Right ventricle myocardium inferior (tissue), 1 donor: ENCODE results near the gene PTPRN2. TPM values are rescaled to one million over a fixed set of nuclear protein-coding genes. Genes with fewer than 3 reads are reported as not detected.

Experiments used
- ATAC-seq: fragments of 200-7000 bp; cut with Tn5 transposase; one replicate; pipeline ENCODE4 v1.9.1; 2020; ENCODE audit warnings: mild to moderate bottlenecking, moderate library complexity
- DNase-seq: peaks from one replicate; pipeline ENCODE4 v3.0.0; 2021; ENCODE audit errors: missing footprints
- intact Hi-C: fragments of 100-400 bp; cut with DNase I; formaldehyde crosslinking; loops from one replicate; pipeline ENCODE4 v1.11.0; 2022
- total RNA-seq: library from RNA; stranded (reverse); fragmentation: NEBNext Ultra II Directional; extraction: Animal tissue kit (Norgen Biotek cat#: 25700); gene quantifications from one replicate; pipeline ENCODE4 v1.2.1, GENCODE V29; 2021
- donor health status: DM: no; HTN: yes; CAD: no; lungs with severe emphysema.

The PTPRN2 gene
- total RNA-seq, 1 donor from 2014 or later: 1.6 TPM

- no peak for DNase-seq
- intact Hi-C loops: no loop called here
- no peak for ATAC-seq
These were observed 564.5 kb downstream of the PTPRN2 start for GRCh38 chr7:158023157-158023556.

GRCh38 chr7:158022601-158023000 lies 565.0 kb downstream of the PTPRN2 start:
- ATAC-seq (no peak), DNase-seq (no peak)
- intact Hi-C loops: no loop called here

- DNase-seq (no peak), ATAC-seq (no peak)
- intact Hi-C loops: no loop called here
These were observed 565.8 kb downstream of the PTPRN2 start for GRCh38 chr7:158021836-158022235.

GRCh38 chr7:158020706-158021095 lies 566.9 kb downstream of the PTPRN2 start:
- DNase-seq (no peak), ATAC-seq (no peak)
- intact Hi-C loops: no loop called here

- intact Hi-C loops: loop anchor here (5.0 kb wide), 1 partner anchor 297 kb away; no protein-coding TSS in a partner anchor
- ATAC-seq (no peak), DNase-seq (no peak)
These were observed 567.6 kb downstream of the PTPRN2 start for GRCh38 chr7:158019726-158020705.

- no peak for DNase-seq
These were observed 568.5 kb downstream of the PTPRN2 start for GRCh38 chr7:158018971-158019645.

GRCh38 chr7:158018098-158018762 lies 569.4 kb downstream of the PTPRN2 start:
- DNase-seq: no peak
- ATAC-seq: no peak
- intact Hi-C loops: loop anchor here (5.0 kb wide), 1 partner anchor 299 kb away; no protein-coding TSS in a partner anchor

More at GRCh38 chr7:158018971-158019645, 568.5 kb downstream of the PTPRN2 start:
- no peak for ATAC-seq
- intact Hi-C loops: loop anchor here (5.0 kb wide), 1 partner anchor 298 kb away; no protein-coding TSS in a partner anchor

GRCh38 chr7:158017111-158018097 lies 570.2 kb downstream of the PTPRN2 start:
- ATAC-seq (no peak), DNase-seq (no peak)
- intact Hi-C loops: loop anchor here (5.0 kb wide), 1 partner anchor 300 kb away; no protein-coding TSS in a partner anchor

GRCh38 chr7:158016180-158017097 lies 571.2 kb downstream of the PTPRN2 start:
- ATAC-seq (no peak), DNase-seq (no peak)
- intact Hi-C loops: loop anchor here (5.0 kb wide), 1 partner anchor 301 kb away; no protein-coding TSS in a partner anchor

- no peak for DNase-seq
- intact Hi-C loops: loop anchor here (5.0 kb wide), 1 partner anchor 302 kb away; no protein-coding TSS in a partner anchor
- ATAC-seq: no peak
These were observed 572.0 kb downstream of the PTPRN2 start for GRCh38 chr7:158015403-158016179.

- intact Hi-C loops: loop anchor here (5.0 kb wide), 1 partner anchor 302 kb away; no protein-coding TSS in a partner anchor
- no peak for DNase-seq
- ATAC-seq: no peak
These were observed 572.6 kb downstream of the PTPRN2 start for GRCh38 chr7:158014976-158015375.

- no peak for ATAC-seq
- DNase-seq: no peak
- intact Hi-C loops: no loop called here
These were observed 574.4 kb downstream of the PTPRN2 start for GRCh38 chr7:158013085-158013668.

GRCh38 chr7:158011941-158012340 lies 575.7 kb downstream of the PTPRN2 start:
- intact Hi-C loops: no loop called here
- ATAC-seq (no peak), DNase-seq (no peak)

GRCh38 chr7:158010961-158011693 lies 576.5 kb downstream of the PTPRN2 start:
- ATAC-seq: no peak
- intact Hi-C loops: no loop called here
- DNase-seq: no peak

- no peak for ATAC-seq
- DNase-seq: no peak
- intact Hi-C loops: loop anchor here (10.0 kb wide), 1 partner anchor 105 kb away; no protein-coding TSS in a partner anchor
These were observed 577.7 kb downstream of the PTPRN2 start for GRCh38 chr7:158009886-158010285.
